Left lung (tissue), 10 donors: Measurements from ENCODE around the gene TMCC1. TPM values are rescaled to one million over a fixed set of nuclear protein-coding genes. Genes with fewer than 3 reads are reported as not detected.
"Not testable (repeated sequence)": the region's sequence is repeated elsewhere in the genome, so short reads cannot be mapped to it uniquely, and the experiment has no call there.

Experiments used
- ATAC-seq: fragments of 200-7000 bp; cut with Tn5 transposase; one replicate; pipeline ENCODE4 v1.9.1; 2020; ENCODE audit warnings: moderate library complexity
- DNase-seq, 4 donors: peaks; one replicate each; pipeline ENCODE4 v3.0.0-alpha.2; 2013 to 2020
- H3K27ac ChIP-seq, 2 donors: fragments of 200-600 bp; sonication (generic) in 1 of 2; one replicate each; pipeline versions ENCODE4 v1.5.0 to v1.8.0; 2020 to 2021
- H3K27me3 ChIP-seq, 2 donors: fragments of 200-600 bp; sonication (generic) in 1 of 2; one replicate each; pipeline versions ENCODE4 v1.5.0 to v1.8.0; 2020 to 2021
- H3K36me3 ChIP-seq, 2 donors: fragments of 200-600 bp; sonication (generic) in 1 of 2; one replicate each; pipeline versions ENCODE4 v1.5.0 to v1.8.0; 2020 to 2021
- H3K4me1 ChIP-seq, 2 donors: fragments of 200-600 bp; one replicate each; pipeline ENCODE4 v1.8.0; 2021
- H3K4me3 ChIP-seq, 2 donors: fragments of 200-600 bp; sonication (generic) in 1 of 2; one replicate each; pipeline versions ENCODE4 v1.5.0 to v1.8.0; 2020 to 2021; ENCODE audit warnings: mild to moderate bottlenecking in 1 of 2
- H3K9me3 ChIP-seq, 2 donors: fragments of 200-600 bp; sonication (generic) in 1 of 2; one replicate each; pipeline versions ENCODE4 v1.5.0 to v1.8.0; 2020 to 2021
- intact Hi-C, 2 donors: fragments of 100-400 bp; cut with DNase I; formaldehyde crosslinking; loops; one replicate each; pipeline versions ENCODE4 v1.11.2 to v1.14.2; 2022
- polyA plus RNA-seq, 6 donors: library from polyadenylated mRNA; unstranded; fragments of 120-200 nt; gene quantifications; one replicate each; pipeline ENCODE4 v1.2.1, GENCODE V29; 2013; ENCODE audit not compliant: insufficient read length in 6 of 6
- total RNA-seq, 2 donors: library from RNA; stranded (reverse); fragmentation: NEBNext Ultra II Directional; extraction: Animal tissue kit (Norgen Biotek cat#: 25700); gene quantifications; one replicate each; pipeline ENCODE4 v1.2.1, GENCODE V29; 2021
- TF ChIP-seq, protein P1 (sequence below), 2 donors: fragments of 200-600 bp; sonication (generic) in 1 of 2; IDR thresholded peaks; one replicate each; pipeline versions ENCODE4 v1.5.0 to v1.8.0; 2021; ENCODE audit warnings: antibody characterized with exemption in 2 of 2
- donor health status: DM: no; HTN: yes; CAD: no.
- donor health status: DM: no; HTN: no; CAD: no.

The TMCC1 gene
- total and polyA plus RNA-seq, 8 donors = 24.4 to 38.8 (median 27.4) TPM

GRCh38 chr3:129908417-129908816 is 14.9 kb upstream of the TMCC1 start:
- DNase-seq = no peak
- peaks cover 0 to 24% of the 10 kb centered on the region in 2 donors for H3K36me3 ChIP-seq
- no peaks in the 10 kb centered on the region for H3K27me3 ChIP-seq
- TF ChIP-seq, protein P1, sequence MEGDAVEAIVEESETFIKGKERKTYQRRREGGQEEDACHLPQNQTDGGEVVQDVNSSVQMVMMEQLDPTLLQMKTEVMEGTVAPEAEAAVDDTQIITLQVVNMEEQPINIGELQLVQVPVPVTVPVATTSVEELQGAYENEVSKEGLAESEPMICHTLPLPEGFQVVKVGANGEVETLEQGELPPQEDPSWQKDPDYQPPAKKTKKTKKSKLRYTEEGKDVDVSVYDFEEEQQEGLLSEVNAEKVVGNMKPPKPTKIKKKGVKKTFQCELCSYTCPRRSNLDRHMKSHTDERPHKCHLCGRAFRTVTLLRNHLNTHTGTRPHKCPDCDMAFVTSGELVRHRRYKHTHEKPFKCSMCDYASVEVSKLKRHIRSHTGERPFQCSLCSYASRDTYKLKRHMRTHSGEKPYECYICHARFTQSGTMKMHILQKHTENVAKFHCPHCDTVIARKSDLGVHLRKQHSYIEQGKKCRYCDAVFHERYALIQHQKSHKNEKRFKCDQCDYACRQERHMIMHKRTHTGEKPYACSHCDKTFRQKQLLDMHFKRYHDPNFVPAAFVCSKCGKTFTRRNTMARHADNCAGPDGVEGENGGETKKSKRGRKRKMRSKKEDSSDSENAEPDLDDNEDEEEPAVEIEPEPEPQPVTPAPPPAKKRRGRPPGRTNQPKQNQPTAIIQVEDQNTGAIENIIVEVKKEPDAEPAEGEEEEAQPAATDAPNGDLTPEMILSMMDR (IDR thresholded peaks at IDR 0.05) = no peak
- peaks cover 0 to 8% of the 10 kb centered on the region in 2 donors for H3K4me1 ChIP-seq
- H3K27ac ChIP-seq = no peak overlapping the region
- peaks cover 0 to 34% of the 10 kb centered on the region in 2 donors for H3K9me3 ChIP-seq
- intact Hi-C loops = no loop called here
- ATAC-seq = no peak
- H3K4me3 ChIP-seq = no peak overlapping the region

GRCh38 chr3:129901272-129901671 is 7.8 kb upstream of the TMCC1 start:
- H3K27ac ChIP-seq, DNase-seq, intact Hi-C loops, H3K4me3 ChIP-seq, ATAC-seq, H3K4me1 ChIP-seq, H3K27me3 ChIP-seq: not testable (repeated sequence)
- Histone ChIP-seq H3K9me3 (peaks cover 0 to 33% of the 10 kb centered on the region in 2 donors), H3K36me3 (peaks cover 0 to 16% of the 10 kb centered on the region in 2 donors)

DNA sequence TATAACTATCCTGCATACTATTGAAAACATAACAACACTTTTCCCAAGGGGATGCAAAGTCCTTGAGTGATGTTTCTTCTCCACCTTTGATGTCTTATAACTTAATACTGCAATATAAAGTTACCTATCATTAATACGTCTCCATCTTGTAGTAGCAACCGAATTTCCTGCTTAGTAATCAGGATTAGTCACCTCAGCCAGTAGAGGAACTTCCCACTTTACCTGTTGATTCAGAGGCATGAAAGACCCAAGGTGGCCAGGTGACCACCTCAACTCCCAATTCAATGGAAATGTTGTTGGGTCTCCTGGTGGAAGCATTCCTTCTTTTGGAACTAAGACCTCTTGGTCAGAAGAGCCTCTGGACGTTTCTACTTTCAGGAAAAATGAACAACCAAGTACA is 3.5 kb upstream of the TMCC1 start:
- H3K36me3 ChIP-seq = no peaks in the 10 kb centered on the region
- TF ChIP-seq, protein P1 (IDR thresholded peaks at IDR 0.05) = no peak
- H3K4me1 ChIP-seq = peaks cover 12 to 16% of the 10 kb centered on the region in 2 donors
- no peak overlapping the region for H3K27ac ChIP-seq
- H3K4me3 ChIP-seq = no peak overlapping the region
- H3K27me3 ChIP-seq = no peaks in the 10 kb centered on the region
- H3K9me3 ChIP-seq = peaks cover 0 to 9% of the 10 kb centered on the region in 2 donors
- intact Hi-C loops = no loop called here
- DNase-seq (no peak), ATAC-seq (no peak)

- intact Hi-C loops = no loop called here
- Histone ChIP-seq H3K4me1 (peaks cover 29 to 45% of the 10 kb centered on the region in 2 donors), H3K9me3 (no peaks in the 10 kb centered on the region), H3K27ac (peak overlapping the region; percentile 91 to 93), H3K27me3 (no peaks in the 10 kb centered on the region), H3K36me3 (no peaks in the 10 kb centered on the region), H3K4me3 (peak overlapping the region; percentile 81 to 85)
- peak; percentile 78 for ATAC-seq
- TF ChIP-seq, protein P1 (IDR thresholded peaks at IDR 0.05) = no peak
- DNase-seq = peak; percentile 59 to 92 (median 68)
Measured at GRCh38 chr3:129892857-129893580, 492 bp downstream of the TMCC1 start.

DNA sequence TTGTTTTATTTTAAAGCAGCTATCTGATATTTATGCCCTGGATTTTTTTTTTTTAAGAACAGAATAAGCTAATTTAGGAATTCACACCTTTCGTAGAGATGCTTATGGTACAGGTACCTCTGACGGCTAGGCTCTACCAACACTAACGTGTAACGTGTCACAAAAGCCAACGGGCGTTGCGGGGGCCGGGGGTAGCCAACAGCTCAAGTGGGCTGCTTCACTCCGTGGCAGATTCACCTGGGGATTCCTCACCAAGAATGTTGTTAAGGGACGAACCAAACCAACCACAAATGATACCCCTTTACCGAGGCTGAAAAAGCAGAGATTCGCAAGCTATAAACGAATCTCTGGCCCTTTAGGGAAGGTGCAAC is 1.0 kb downstream of the TMCC1 start:
- Histone ChIP-seq H3K4me1 (peaks cover 29 to 45% of the 10 kb centered on the region in 2 donors), H3K9me3 (no peaks in the 10 kb centered on the region), H3K4me3 (peak overlapping the region; percentile 81 to 85), H3K27me3 (no peaks in the 10 kb centered on the region), H3K36me3 (no peaks in the 10 kb centered on the region), H3K27ac (peak overlapping the region; percentile 91 to 93)
- ATAC-seq (no peak), DNase-seq (peak in 1 of 4 donors; percentile 79)
- intact Hi-C loops = no loop called here
- TF ChIP-seq, protein P1 (IDR thresholded peaks at IDR 0.05) = no peak
